GM23338 (cell line): Measurements from ENCODE around the gene CELF4. TPM values are rescaled to one million over a fixed set of nuclear protein-coding genes. Genes with fewer than 3 reads are reported as not detected.

ENCODE experiments used
- ATAC-seq: fragments of 200-7000 bp; cut with Tn5 transposase; 3 replicates; pipeline ENCODE4 v1.9.1; 2020
- DNase-seq: peaks from one replicate; pipeline ENCODE4 v3.0.0-alpha.2; 2015; ENCODE audit warnings: low spot score
- H2AFZ ChIP-seq: fragments of 200-600 bp; sonication (generic); 2 replicates; pipeline ENCODE4 v1.8.0; 2016; ENCODE audit warnings: antibody characterized with exemption, mild to moderate bottlenecking, moderate library complexity
- H3F3A ChIP-seq: fragments of 200-600 bp; sonication (generic); replicated peaks from 2 replicates; pipeline ENCODE4 v1.8.0; 2017; ENCODE audit warnings: antibody characterized with exemption, mixed run types, low read depth
- H3K27ac ChIP-seq: fragments of 200-600 bp; sonication (generic); 2 replicates; pipeline ENCODE4 v1.6.1; 2016; ENCODE audit warnings: low read depth
- H3K27me3 ChIP-seq: fragments of 200-600 bp; sonication (generic); 2 replicates; pipeline ENCODE4 v1.8.0; 2016; ENCODE audit warnings: mild to moderate bottlenecking, mixed run types, moderate library complexity; ENCODE audit not compliant: insufficient read depth
- H3K36me3 ChIP-seq: fragments of 200-600 bp; sonication (generic); 2 replicates; pipeline ENCODE4 v1.8.0; 2016; ENCODE audit warnings: mild to moderate bottlenecking; ENCODE audit not compliant: insufficient read depth
- H3K4me1 ChIP-seq: fragments of 200-600 bp; sonication (generic); 2 replicates; pipeline ENCODE4 v1.8.0; 2016; ENCODE audit warnings: mild to moderate bottlenecking, moderate library complexity; ENCODE audit not compliant: insufficient read depth
- H3K4me2 ChIP-seq: fragments of 200-600 bp; sonication (generic); 2 replicates; pipeline ENCODE4 v1.7.1; 2017; ENCODE audit warnings: mixed run types
- H3K4me3 ChIP-seq: fragments of 200-600 bp; sonication (generic); 2 replicates; pipeline ENCODE4 v1.6.1; 2016; ENCODE audit warnings: mixed run types
- H3K79me2 ChIP-seq: fragments of 200-600 bp; sonication (generic); replicated peaks from 2 replicates; pipeline ENCODE4 v1.8.0; 2017; ENCODE audit warnings: mild to moderate bottlenecking; ENCODE audit not compliant: insufficient read depth
- H3K9me2 ChIP-seq: fragments of 200-600 bp; sonication (generic); 2 replicates; pipeline ENCODE4 v1.8.0; 2017; ENCODE audit not compliant: insufficient read depth
- H4K20me1 ChIP-seq: fragments of 200-600 bp; sonication (generic); replicated peaks from 2 replicates; pipeline ENCODE4 v1.8.0; 2017; ENCODE audit warnings: mild to moderate bottlenecking; ENCODE audit not compliant: insufficient read depth
- H3K27ac Mint-ChIP-seq: 2 replicates; pipeline ENCODE4 v1.8.0; 2020; ENCODE audit warnings: inconsistent platforms, mild to moderate bottlenecking, moderate library complexity, mixed read lengths
- H3K27me3 Mint-ChIP-seq: 3 replicates; pipeline ENCODE4 v1.8.0; 2022; ENCODE audit warnings: low read depth, mild to moderate bottlenecking, moderate library complexity, mixed read lengths, inconsistent platforms; ENCODE audit not compliant: insufficient read depth, poor library complexity
- H3K36me3 Mint-ChIP-seq: 3 replicates; pipeline ENCODE4 v1.8.0; 2021; ENCODE audit warnings: low read depth, mild to moderate bottlenecking, inconsistent platforms, moderate library complexity, mixed read lengths
- H3K4me1 Mint-ChIP-seq: 3 replicates; pipeline ENCODE4 v1.8.0; 2020; ENCODE audit warnings: mild to moderate bottlenecking, inconsistent platforms, mixed read lengths
- H3K4me3 Mint-ChIP-seq: 3 replicates; pipeline ENCODE4 v1.8.0; 2021; ENCODE audit warnings: moderate library complexity, mild to moderate bottlenecking, inconsistent platforms, mixed read lengths
- H3K9me3 Mint-ChIP-seq: 3 replicates; pipeline ENCODE4 v1.8.0; 2020; ENCODE audit warnings: moderate library complexity, mild to moderate bottlenecking, inconsistent platforms, mixed read lengths
- CREB1 ChIP-seq: fragments of 250-450 bp; sonication (Bioruptor Pico); IDR thresholded peaks from 2 replicates; pipeline ENCODE4 v1.5.0; 2020; ENCODE audit warnings: low read depth, mild to moderate bottlenecking, moderate library complexity
- CTCF ChIP-seq, 2 experiments: fragments of 200-600 bp in 1 of 2; sonication (generic) in 1 of 2; conservative IDR thresholded peaks; 2 replicates each; pipeline versions ENCODE4 v1.5.1 to v1.6.1; 2016 to 2017; ENCODE audit warnings: antibody characterized with exemption in 2 of 2, low read depth in 2 of 2, mild to moderate bottlenecking in 2 of 2, moderate library complexity in 1 of 2
- ETS1 ChIP-seq: IDR thresholded peaks from 2 replicates; pipeline ENCODE4 v1.6.1; 2016; ENCODE audit warnings: antibody characterized with exemption
- EZH2 ChIP-seq: fragments of 200-600 bp; sonication (generic); IDR thresholded peaks from one replicate; pipeline ENCODE4 v1.8.0; 2017; ENCODE audit warnings: antibody characterized with exemption, mild to moderate bottlenecking, low read depth; ENCODE audit not compliant: unreplicated experiment
- EZH2phosphoT487 ChIP-seq: fragments of 200-600 bp; sonication (generic); IDR thresholded peaks from one replicate; pipeline ENCODE4 v1.8.1; 2018; ENCODE audit warnings: antibody characterized with exemption; ENCODE audit not compliant: unreplicated experiment
- JUNB ChIP-seq: IDR thresholded peaks from one replicate; pipeline ENCODE4 v1.6.1; 2016; ENCODE audit warnings: antibody characterized with exemption; ENCODE audit not compliant: unreplicated experiment
- NANOG ChIP-seq: IDR thresholded peaks from 2 replicates; pipeline ENCODE4 v1.6.1; 2016; ENCODE audit warnings: antibody characterized with exemption, borderline replicate concordance
- POLR2AphosphoS5 ChIP-seq: IDR thresholded peaks from 2 replicates; pipeline ENCODE4 v1.6.1; 2016; ENCODE audit warnings: antibody characterized with exemption, low read depth
- REST ChIP-seq: IDR thresholded peaks from one replicate; pipeline ENCODE4 v1.6.1; 2018; ENCODE audit warnings: antibody characterized with exemption; ENCODE audit not compliant: unreplicated experiment
- STAT1 ChIP-seq: IDR thresholded peaks from one replicate; pipeline ENCODE4 v1.6.1; 2016; ENCODE audit warnings: antibody characterized with exemption; ENCODE audit not compliant: unreplicated experiment
- ZNF114 ChIP-seq: fragments of 250-450 bp; sonication (Bioruptor Pico); IDR thresholded peaks from 2 replicates; pipeline ENCODE4 v1.5.0; 2020; ENCODE audit warnings: mild to moderate bottlenecking, moderate library complexity
- ZNF331 ChIP-seq: fragments of 250-450 bp; sonication (Bioruptor Pico); IDR thresholded peaks from 2 replicates; pipeline ENCODE4 v1.5.0; 2020; ENCODE audit warnings: low read depth, mild to moderate bottlenecking, moderate library complexity
- ZNF462 ChIP-seq: fragments of 250-450 bp; sonication (Bioruptor Pico); IDR thresholded peaks from 2 replicates; pipeline ENCODE4 v1.5.0; 2020; ENCODE audit warnings: mild to moderate bottlenecking, moderate library complexity
- polyA plus RNA-seq: library from polyadenylated mRNA; unstranded; fragments of >200 nt; fragmentation: Nextera tagmentation; extraction: Ambion mirVana; gene quantifications from 2 replicates; pipeline ENCODE4 v1.2.1, GENCODE V29; 2016
- total RNA-seq: library from RNA; depleted of rRNA; stranded (reverse); fragments of >200 nt; shearing (Covaris generic); gene quantifications from 2 replicates; pipeline ENCODE4 v1.2.3, GENCODE V29; 2014

CELF4 gene
- total and polyA plus RNA-seq, 2 experiments from 2014 or later: 2.6 to 6.7 TPM

GRCh38 chr18:37494406-37494805 lies 71.2 kb downstream of the CELF4 start:
- Histone ChIP-seq H3K4me2 (no peak overlapping the region), H3K79me2 (no peaks in the 10 kb centered on the region), H3K4me1 (peaks cover 23% of the 10 kb centered on the region), H3K36me3 (no peaks in the 10 kb centered on the region), H3K27ac (no peak overlapping the region), H3K9me2 (no peaks in the 10 kb centered on the region; the same call in 1 of the 2 replicates), H3K4me3 (no peak overlapping the region), H2AFZ (no peak overlapping the region), H3F3A (no peaks in the 10 kb centered on the region), H4K20me1 (no peaks in the 10 kb centered on the region), H3K27me3 (no peaks in the 10 kb centered on the region)
- Mint-ChIP-seq H3K9me3 (no peaks in the 10 kb centered on the region; the same call in 2 of the 3 replicates), H3K36me3 (no peaks in the 10 kb centered on the region; the same call in 2 of the 3 replicates), H3K27ac (no peak overlapping the region), H3K4me3 (no peak overlapping the region), H3K4me1 (peaks cover 47% of the 10 kb centered on the region), H3K27me3 (peaks cover 21% of the 10 kb centered on the region)
- no peak for ATAC-seq
- no peak for TF ChIP-seq ZNF331 (CRISPR knock-in tag)
- TF ChIP-seq STAT1: no peak
- TF ChIP-seq ETS1: no peak
- TF ChIP-seq EZH2phosphoT487: no peak
- no peak for TF ChIP-seq ZNF114 (CRISPR knock-in tag)
- TF ChIP-seq JUNB: no peak
- TF ChIP-seq POLR2AphosphoS5: no peak
- no peak for TF ChIP-seq REST
- no peak for TF ChIP-seq CTCF (conservative IDR thresholded peaks at IDR 0.05; ENCODE audit: low read depth in 2 of 2)
- no peak for TF ChIP-seq EZH2
- no peak for TF ChIP-seq CREB1 (CRISPR knock-in tag)
- TF ChIP-seq ZNF462 (CRISPR knock-in tag): no peak
- TF ChIP-seq NANOG: no peak
- no peak for DNase-seq
